ENCODE results near the gene WWTR1. TPM values are rescaled to one million over a fixed set of nuclear protein-coding genes. Genes with fewer than 3 reads are reported as not detected.

WWTR1 gene
- total and polyA plus RNA-seq, 5 donors from 2014 or later, result 0.33 to 2.0 (median 1.6) TPM

- Mint-ChIP-seq H3K9me3 (peaks cover 0 to 9% (median 4%) of the 10 kb centered on the region in 7 donors), H3K27me3 (no peaks in the 10 kb centered on the region), H3K4me3 (no peak overlapping the region), H3K4me1 (no peaks in the 10 kb centered on the region), H3K27ac (no peak overlapping the region), H3K36me3 (peaks cover 3% of the 10 kb centered on the region)
- Histone ChIP-seq H3K9me3 (ENCODE audit: control insufficient read depth in 2 of 2, low read length in 2 of 2) (peaks cover 0 to 2% of the 10 kb centered on the region in 2 experiments), H3K4me3 (ENCODE audit: low read depth, low read length) (no peak overlapping the region), H3K27ac (ENCODE audit: insufficient read depth, low read length, poor library complexity, severe bottlenecking) (no peak overlapping the region), H3K36me3 (ENCODE audit: control insufficient read depth, insufficient read depth, low read length) (no peaks in the 10 kb centered on the region), H3K27me3 (ENCODE audit: control insufficient read depth, insufficient read depth, low read length) (no peaks in the 10 kb centered on the region), H3K4me1 (ENCODE audit: control insufficient read depth, insufficient read depth, low read length, poor library complexity, severe bottlenecking) (no peaks in the 10 kb centered on the region)
- no peak for ATAC-seq (ENCODE audit: low read depth in 2 of 2)
- no peak for DNase-seq
Measured at GRCh38 chr3:149688122-149688757, 30.4 kb upstream of the WWTR1 start.

GRCh38 chr3:149686996-149687395, 29.2 kb upstream of the WWTR1 start:
- DNase-seq (no peak), ATAC-seq (ENCODE audit: low read depth in 2 of 2) (no peak)
- no peaks in the 10 kb centered on the region for H3K4me1 Mint-ChIP-seq
- Histone ChIP-seq H3K27ac (ENCODE audit: insufficient read depth, low read length, poor library complexity, severe bottlenecking) (no peak overlapping the region), H3K36me3 (ENCODE audit: control insufficient read depth, insufficient read depth, low read length) (no peaks in the 10 kb centered on the region), H3K4me3 (ENCODE audit: low read depth, low read length) (no peak overlapping the region), H3K4me1 (ENCODE audit: control insufficient read depth, insufficient read depth, low read length, poor library complexity, severe bottlenecking) (no peaks in the 10 kb centered on the region), H3K9me3 (ENCODE audit: control insufficient read depth in 2 of 2, low read length in 2 of 2) (peaks cover 0 to 2% of the 10 kb centered on the region in 2 experiments), H3K27me3 (ENCODE audit: control insufficient read depth, insufficient read depth, low read length) (no peaks in the 10 kb centered on the region)
- peaks cover 0 to 9% (median 4%) of the 10 kb centered on the region in 7 donors for H3K9me3 Mint-ChIP-seq
- H3K27ac Mint-ChIP-seq, result no peak overlapping the region
- peaks cover 3% of the 10 kb centered on the region for H3K36me3 Mint-ChIP-seq
- no peak overlapping the region for H3K4me3 Mint-ChIP-seq
- no peaks in the 10 kb centered on the region for H3K27me3 Mint-ChIP-seq

- ATAC-seq (ENCODE audit: low read depth in 2 of 2) (no peak), DNase-seq (no peak)
- H3K4me3 ChIP-seq (ENCODE audit: low read depth, low read length), result no peak overlapping the region
- H3K36me3 ChIP-seq (ENCODE audit: control insufficient read depth, insufficient read depth, low read length), result no peaks in the 10 kb centered on the region
- H3K27me3 ChIP-seq (ENCODE audit: control insufficient read depth, insufficient read depth, low read length), result no peaks in the 10 kb centered on the region
- no peaks in the 10 kb centered on the region for H3K36me3 Mint-ChIP-seq
- H3K9me3 Mint-ChIP-seq, result peaks cover 0 to 2% (median 0%) of the 10 kb centered on the region in 7 donors
- peaks cover 11% of the 10 kb centered on the region for H3K27me3 Mint-ChIP-seq
- H3K27ac ChIP-seq (ENCODE audit: insufficient read depth, low read length, poor library complexity, severe bottlenecking), result no peak overlapping the region
- H3K4me3 Mint-ChIP-seq, result no peak overlapping the region
- H3K4me1 ChIP-seq (ENCODE audit: control insufficient read depth, insufficient read depth, low read length, poor library complexity, severe bottlenecking), result no peaks in the 10 kb centered on the region
- no peaks in the 10 kb centered on the region for H3K4me1 Mint-ChIP-seq
- H3K9me3 ChIP-seq (ENCODE audit: control insufficient read depth in 2 of 2, low read length in 2 of 2), result no peaks in the 10 kb centered on the region
- H3K27ac Mint-ChIP-seq, result no peak overlapping the region
Measured at GRCh38 chr3:149678351-149678950, 20.6 kb upstream of the WWTR1 start.

GRCh38 chr3:149673393-149673792, 15.6 kb upstream of the WWTR1 start:
- peaks cover 0 to 4% (median 0%) of the 10 kb centered on the region in 4 donors for H3K4me1 Mint-ChIP-seq
- H3K4me3 Mint-ChIP-seq, result no peak overlapping the region
- ATAC-seq (ENCODE audit: low read depth in 2 of 2) (no peak), DNase-seq (no peak)
- no peaks in the 10 kb centered on the region for H3K9me3 ChIP-seq (ENCODE audit: control insufficient read depth in 2 of 2, low read length in 2 of 2)
- no peaks in the 10 kb centered on the region for H3K36me3 Mint-ChIP-seq
- H3K4me1 ChIP-seq (ENCODE audit: control insufficient read depth, insufficient read depth, low read length, poor library complexity, severe bottlenecking), result no peaks in the 10 kb centered on the region
- H3K4me3 ChIP-seq (ENCODE audit: low read depth, low read length), result no peak overlapping the region
- H3K27ac Mint-ChIP-seq, result no peak overlapping the region
- no peaks in the 10 kb centered on the region for H3K27me3 ChIP-seq (ENCODE audit: control insufficient read depth, insufficient read depth, low read length)
- peaks cover 15% of the 10 kb centered on the region for H3K27me3 Mint-ChIP-seq
- no peaks in the 10 kb centered on the region for H3K36me3 ChIP-seq (ENCODE audit: control insufficient read depth, insufficient read depth, low read length)
- H3K9me3 Mint-ChIP-seq, result peaks cover 0 to 1% (median 0%) of the 10 kb centered on the region in 7 donors
- H3K27ac ChIP-seq (ENCODE audit: insufficient read depth, low read length, poor library complexity, severe bottlenecking), result no peak overlapping the region

GRCh38 chr3:149670742-149671492, 13.1 kb upstream of the WWTR1 start:
- Mint-ChIP-seq H3K27me3 (peaks cover 15% of the 10 kb centered on the region), H3K4me3 (no peak overlapping the region), H3K4me1 (peaks cover 0 to 4% (median 0%) of the 10 kb centered on the region in 4 donors), H3K36me3 (no peaks in the 10 kb centered on the region), H3K27ac (no peak overlapping the region), H3K9me3 (peaks cover 0 to 1% (median 0%) of the 10 kb centered on the region in 7 donors)
- no peak for ATAC-seq (ENCODE audit: low read depth in 2 of 2)
- H3K4me1 ChIP-seq (ENCODE audit: control insufficient read depth, insufficient read depth, low read length, poor library complexity, severe bottlenecking), result no peaks in the 10 kb centered on the region
- H3K9me3 ChIP-seq (ENCODE audit: control insufficient read depth in 2 of 2, low read length in 2 of 2), result no peaks in the 10 kb centered on the region
- no peak overlapping the region for H3K4me3 ChIP-seq (ENCODE audit: low read depth, low read length)
- no peak for DNase-seq
- no peaks in the 10 kb centered on the region for H3K36me3 ChIP-seq (ENCODE audit: control insufficient read depth, insufficient read depth, low read length)
- H3K27ac ChIP-seq (ENCODE audit: insufficient read depth, low read length, poor library complexity, severe bottlenecking), result no peak overlapping the region
- H3K27me3 ChIP-seq (ENCODE audit: control insufficient read depth, insufficient read depth, low read length), result peaks cover 4% of the 10 kb centered on the region

- no peak for ATAC-seq (ENCODE audit: low read depth in 2 of 2)
- H3K27ac Mint-ChIP-seq, result no peak overlapping the region
- H3K27ac ChIP-seq (ENCODE audit: insufficient read depth, low read length, poor library complexity, severe bottlenecking), result no peak overlapping the region
- H3K27me3 Mint-ChIP-seq, result peaks cover 15% of the 10 kb centered on the region
- peaks cover 0 to 4% (median 0%) of the 10 kb centered on the region in 4 donors for H3K4me1 Mint-ChIP-seq
- no peak overlapping the region for H3K4me3 ChIP-seq (ENCODE audit: low read depth, low read length)
- H3K4me1 ChIP-seq (ENCODE audit: control insufficient read depth, insufficient read depth, low read length, poor library complexity, severe bottlenecking), result no peaks in the 10 kb centered on the region
- H3K36me3 ChIP-seq (ENCODE audit: control insufficient read depth, insufficient read depth, low read length), result no peaks in the 10 kb centered on the region
- no peak overlapping the region for H3K4me3 Mint-ChIP-seq
- DNase-seq, result no peak
- H3K27me3 ChIP-seq (ENCODE audit: control insufficient read depth, insufficient read depth, low read length), result peaks cover 4% of the 10 kb centered on the region
- H3K36me3 Mint-ChIP-seq, result no peaks in the 10 kb centered on the region
- no peaks in the 10 kb centered on the region for H3K9me3 ChIP-seq (ENCODE audit: control insufficient read depth in 2 of 2, low read length in 2 of 2)
- H3K9me3 Mint-ChIP-seq, result peaks cover 0 to 1% (median 0%) of the 10 kb centered on the region in 7 donors
Measured at GRCh38 chr3:149667576-149667975, 9.8 kb upstream of the WWTR1 start.

GRCh38 chr3:149663966-149664365, 6.1 kb upstream of the WWTR1 start:
- Histone ChIP-seq H3K27ac (ENCODE audit: insufficient read depth, low read length, poor library complexity, severe bottlenecking) (no peak overlapping the region), H3K4me3 (ENCODE audit: low read depth, low read length) (no peak overlapping the region), H3K36me3 (ENCODE audit: control insufficient read depth, insufficient read depth, low read length) (no peaks in the 10 kb centered on the region), H3K27me3 (ENCODE audit: control insufficient read depth, insufficient read depth, low read length) (peaks cover 8% of the 10 kb centered on the region), H3K9me3 (ENCODE audit: control insufficient read depth in 2 of 2, low read length in 2 of 2) (no peaks in the 10 kb centered on the region), H3K4me1 (ENCODE audit: control insufficient read depth, insufficient read depth, low read length, poor library complexity, severe bottlenecking) (peaks cover 2% of the 10 kb centered on the region)
- ATAC-seq (ENCODE audit: low read depth in 2 of 2) (no peak), DNase-seq (no peak)
- H3K36me3 Mint-ChIP-seq, result no peaks in the 10 kb centered on the region
- no peaks in the 10 kb centered on the region for H3K9me3 Mint-ChIP-seq
- peaks cover 30% of the 10 kb centered on the region for H3K27me3 Mint-ChIP-seq
- peaks cover 0 to under 1% (median 0%) of the 10 kb centered on the region in 4 donors for H3K4me1 Mint-ChIP-seq
- H3K4me3 Mint-ChIP-seq, result no peak overlapping the region
- no peak overlapping the region for H3K27ac Mint-ChIP-seq

Data from CD4-positive, CD25-positive, alpha-beta regulatory T cell (primary cell).